Uterus (tissue), 4 donors: Measurements from ENCODE around the gene ATP8B2. TPM values are rescaled to one million over a fixed set of nuclear protein-coding genes. Genes with fewer than 3 reads are reported as not detected.
"Not testable (repeated sequence)": the region's sequence is repeated elsewhere in the genome, so short reads cannot be mapped to it uniquely, and the experiment has no call there.

ENCODE experiments used
- DNase-seq, 2 donors: peaks; one replicate each; pipeline ENCODE4 v3.0.0-alpha.2; 2019 to 2020
- H3K27ac ChIP-seq, 2 donors: fragments of 200-600 bp; sonication (generic); 1 replicate in 1 of 2; 2 replicates in 1 of 2; pipeline ENCODE4 v1.5.1; 2016 to 2018
- H3K27me3 ChIP-seq, 2 donors: fragments of 200-600 bp; sonication (generic); one replicate each; pipeline ENCODE4 v1.5.1; 2018 to 2019; ENCODE audit warnings: control low read depth in 1 of 2
- H3K36me3 ChIP-seq, 2 donors: fragments of 200-600 bp; sonication (generic); one replicate each; pipeline ENCODE4 v1.5.1; 2019; ENCODE audit warnings: control low read depth in 1 of 2
- H3K4me1 ChIP-seq, 2 donors: fragments of 200-600 bp; sonication (generic); one replicate each; pipeline ENCODE4 v1.5.1; 2018 to 2019; ENCODE audit warnings: control low read depth in 1 of 2
- H3K4me3 ChIP-seq, 2 donors: fragments of 200-600 bp; sonication (generic); 1 replicate in 1 of 2; 2 replicates in 1 of 2; pipeline ENCODE4 v1.5.1; 2018 to 2019; ENCODE audit warnings: mild to moderate bottlenecking in 1 of 2
- H3K9me3 ChIP-seq, 2 donors: fragments of 200-600 bp; sonication (generic); one replicate each; pipeline ENCODE4 v1.5.1; 2019; ENCODE audit warnings: control low read depth in 1 of 2
- POLR2A ChIP-seq, 2 donors: fragments of 450-650 bp; IDR thresholded peaks; one replicate each; pipeline ENCODE4 v1.6.1; 2016; ENCODE audit warnings: antibody characterized with exemption in 2 of 2, mild to moderate bottlenecking in 1 of 2, moderate library complexity in 1 of 2
- intact Hi-C: fragments of 100-400 bp; cut with DNase I; formaldehyde crosslinking; loops from one replicate; pipeline ENCODE4 v1.15.1; 2023; ENCODE audit warnings: low total_unique reads
- total RNA-seq, 4 donors: library from RNA; depleted of rRNA in 3 of 4; stranded (reverse); fragments of >200 nt in 3 of 4; gene quantifications; one replicate each; pipeline versions ENCODE4 v1.1.0 to v1.2.4, GENCODE V29; 2014 to 2023
- TF ChIP-seq, protein P1 (sequence below), 4 experiments: fragments of 200-600 bp in 2 of 4; fragments of 450-650 bp in 2 of 4; sonication (generic) in 2 of 4; IDR thresholded peaks; one replicate each; pipeline ENCODE4 v1.5.1; 2016 to 2019; ENCODE audit warnings: antibody characterized with exemption in 4 of 4, mild to moderate bottlenecking in 2 of 4, moderate library complexity in 1 of 4
- donor health status: DM: yes; HTN: yes; CAD: no.

Gene ATP8B2
- total RNA-seq, 4 donors from 2014 or later: 75.9 to 150 (median 102) TPM

DNA sequence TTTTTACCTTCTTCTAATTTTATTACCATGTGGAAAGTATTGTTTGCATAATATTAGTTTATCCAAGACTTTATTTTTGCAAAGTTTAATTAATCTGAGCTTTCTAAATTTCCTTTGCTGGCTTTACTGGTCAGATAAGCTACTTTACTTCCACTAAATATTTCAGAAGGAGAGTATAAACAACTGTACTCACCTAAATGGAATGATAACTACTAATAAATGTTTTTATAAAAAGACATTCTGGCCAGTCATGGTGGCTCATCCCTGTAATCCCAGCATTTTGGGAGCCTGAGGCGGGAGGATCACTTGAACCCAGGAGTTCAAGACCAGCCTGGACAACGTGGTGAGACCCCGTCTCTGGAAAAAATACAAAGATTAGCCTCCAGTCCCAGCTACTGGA is 36.0 kb downstream of the ATP8B2 start:
- Histone ChIP-seq H3K4me3 (no peak overlapping the region), H3K36me3 (no peaks in the 10 kb centered on the region), H3K4me1 (no peaks in the 10 kb centered on the region), H3K9me3 (no peaks in the 10 kb centered on the region), H3K27ac (no peak overlapping the region), H3K27me3 (no peaks in the 10 kb centered on the region)
- no peak for TF ChIP-seq POLR2A (IDR thresholded peaks at IDR 0.05)
- TF ChIP-seq, protein P1, sequence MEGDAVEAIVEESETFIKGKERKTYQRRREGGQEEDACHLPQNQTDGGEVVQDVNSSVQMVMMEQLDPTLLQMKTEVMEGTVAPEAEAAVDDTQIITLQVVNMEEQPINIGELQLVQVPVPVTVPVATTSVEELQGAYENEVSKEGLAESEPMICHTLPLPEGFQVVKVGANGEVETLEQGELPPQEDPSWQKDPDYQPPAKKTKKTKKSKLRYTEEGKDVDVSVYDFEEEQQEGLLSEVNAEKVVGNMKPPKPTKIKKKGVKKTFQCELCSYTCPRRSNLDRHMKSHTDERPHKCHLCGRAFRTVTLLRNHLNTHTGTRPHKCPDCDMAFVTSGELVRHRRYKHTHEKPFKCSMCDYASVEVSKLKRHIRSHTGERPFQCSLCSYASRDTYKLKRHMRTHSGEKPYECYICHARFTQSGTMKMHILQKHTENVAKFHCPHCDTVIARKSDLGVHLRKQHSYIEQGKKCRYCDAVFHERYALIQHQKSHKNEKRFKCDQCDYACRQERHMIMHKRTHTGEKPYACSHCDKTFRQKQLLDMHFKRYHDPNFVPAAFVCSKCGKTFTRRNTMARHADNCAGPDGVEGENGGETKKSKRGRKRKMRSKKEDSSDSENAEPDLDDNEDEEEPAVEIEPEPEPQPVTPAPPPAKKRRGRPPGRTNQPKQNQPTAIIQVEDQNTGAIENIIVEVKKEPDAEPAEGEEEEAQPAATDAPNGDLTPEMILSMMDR (IDR thresholded peaks at IDR 0.05): no peak
- DNase-seq: no peak
- intact Hi-C loops: no loop called here

DNA sequence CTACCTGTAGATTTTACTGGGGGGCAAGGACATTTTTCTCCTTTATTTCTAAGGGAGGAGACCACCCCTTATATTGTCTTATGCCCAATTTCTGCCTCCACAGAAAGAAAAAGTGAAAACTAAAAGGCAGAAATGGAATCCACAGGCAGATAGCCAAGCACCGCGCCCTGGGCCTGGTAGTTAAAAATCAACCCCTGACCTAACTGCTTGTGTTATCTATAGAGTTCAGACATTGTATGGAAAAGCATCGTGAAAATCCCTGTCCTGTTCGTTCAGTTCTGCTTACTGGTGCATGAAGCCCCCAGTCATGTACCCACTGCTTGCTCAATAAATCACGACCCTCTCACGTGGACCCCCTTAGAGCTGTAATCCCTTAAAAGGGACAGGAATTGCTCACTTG is 46.1 kb downstream of the ATP8B2 start:
- no peak for DNase-seq
- intact Hi-C loops: no loop called here
- Histone ChIP-seq H3K4me1 (no peaks in the 10 kb centered on the region), H3K27ac (no peak overlapping the region), H3K9me3 (no peaks in the 10 kb centered on the region), H3K36me3 (no peaks in the 10 kb centered on the region), H3K27me3 (no peaks in the 10 kb centered on the region), H3K4me3 (no peak overlapping the region)
- TF ChIP-seq POLR2A (IDR thresholded peaks at IDR 0.05): no peak
- TF ChIP-seq, protein P1 (IDR thresholded peaks at IDR 0.05): no peak

DNA sequence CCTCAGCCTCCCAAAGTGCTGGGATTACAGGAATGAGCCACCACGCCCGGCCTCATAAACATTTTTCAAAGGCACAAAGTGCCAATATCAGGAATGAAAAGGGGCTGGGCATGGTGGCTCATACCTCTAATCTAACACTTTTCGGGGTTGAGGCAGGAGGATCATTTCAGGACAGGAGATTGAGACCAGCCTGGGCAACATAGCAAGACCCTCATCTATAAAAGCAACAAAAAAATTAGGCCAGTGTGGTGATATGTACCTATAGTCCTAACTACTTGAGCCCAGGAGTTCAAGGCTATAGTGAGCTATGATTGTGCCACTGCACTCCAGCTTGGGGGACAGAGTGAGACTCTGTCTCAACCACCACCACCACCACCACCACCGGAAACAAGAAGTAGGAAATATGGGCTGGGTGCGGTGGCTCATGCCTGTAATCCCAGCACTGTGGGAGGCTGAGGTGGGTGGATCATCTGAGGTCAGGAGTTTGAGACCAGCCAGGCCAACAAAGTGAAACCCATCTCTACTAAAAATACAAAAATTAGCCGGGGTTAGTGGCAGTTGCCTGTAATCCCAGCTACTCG is 48.5 kb downstream of the ATP8B2 start:
- H3K27ac ChIP-seq, H3K36me3 ChIP-seq, DNase-seq, H3K27me3 ChIP-seq, intact Hi-C loops, H3K4me1 ChIP-seq, H3K9me3 ChIP-seq, H3K4me3 ChIP-seq: not testable (repeated sequence)

DNA sequence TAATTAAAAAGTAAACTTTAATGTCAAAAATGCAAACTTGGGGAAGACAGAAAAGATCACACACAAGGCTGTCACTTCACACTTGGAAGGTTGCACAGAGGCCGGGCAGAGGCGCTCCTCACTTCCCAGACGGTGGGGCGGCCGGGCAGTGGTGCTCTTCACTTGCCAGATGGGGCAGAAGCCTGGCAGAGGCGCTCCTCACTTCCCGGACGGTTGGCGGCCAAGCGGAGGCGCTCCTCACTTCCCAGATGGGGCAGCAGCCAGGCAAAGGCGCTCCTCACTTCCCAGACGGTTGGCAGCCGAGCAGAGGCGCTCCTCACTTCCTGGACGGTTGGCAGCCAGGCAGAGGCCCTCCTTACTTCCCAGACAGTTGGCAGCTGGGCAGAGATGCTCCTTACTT is 54.0 kb downstream of the ATP8B2 start:
- no peak for DNase-seq
- no peak for TF ChIP-seq POLR2A (IDR thresholded peaks at IDR 0.05)
- TF ChIP-seq, protein P1 (IDR thresholded peaks at IDR 0.05): no peak
- no peaks in the 10 kb centered on the region for H3K9me3 ChIP-seq
- no peaks in the 10 kb centered on the region for H3K36me3 ChIP-seq
- H3K27me3 ChIP-seq: no peaks in the 10 kb centered on the region
- H3K4me1 ChIP-seq: no peaks in the 10 kb centered on the region
- H3K4me3 ChIP-seq: no peak overlapping the region
- intact Hi-C loops: no loop called here
- no peak overlapping the region for H3K27ac ChIP-seq

DNA sequence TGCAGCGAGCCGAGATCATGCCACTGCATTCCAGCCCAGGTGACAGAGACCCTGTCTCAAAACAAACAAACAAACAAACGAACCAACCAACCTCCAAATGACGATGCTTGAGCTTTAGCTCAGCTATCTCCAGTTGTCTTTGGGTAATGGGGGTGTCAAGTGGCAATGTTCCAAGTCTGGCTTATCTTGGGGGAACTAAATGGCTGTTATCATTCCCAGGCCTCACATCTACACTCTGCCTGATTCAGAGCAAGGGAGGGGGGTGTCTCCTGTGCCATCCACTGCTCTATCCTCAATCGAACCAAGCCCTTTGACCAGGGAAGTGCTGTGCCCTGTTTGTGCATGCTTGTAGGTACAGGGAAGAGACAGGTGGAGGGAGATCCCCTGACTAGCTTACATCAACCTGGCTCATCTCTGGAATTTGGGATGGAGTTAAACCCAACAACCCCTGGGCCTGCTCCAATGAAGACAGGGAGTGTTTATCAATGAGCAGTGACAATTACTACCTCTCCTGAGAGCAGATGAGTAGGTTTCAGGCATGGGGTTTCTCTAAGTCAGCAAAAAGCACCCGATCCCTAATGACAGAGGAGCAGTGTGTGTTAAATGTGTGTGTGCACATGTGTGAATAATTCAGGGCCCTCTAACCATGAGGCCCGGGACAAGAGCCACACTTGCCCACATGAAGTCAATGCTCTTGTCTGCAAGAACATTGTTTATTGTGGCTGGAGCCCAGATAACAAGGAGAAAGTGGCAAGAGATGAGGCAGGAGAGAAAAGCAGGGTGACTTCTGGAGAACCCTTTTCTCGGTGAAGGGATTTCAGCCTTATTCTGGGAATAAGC is 59.5 kb downstream of the ATP8B2 start:
- no peaks in the 10 kb centered on the region for H3K27me3 ChIP-seq
- no peaks in the 10 kb centered on the region for H3K9me3 ChIP-seq
- TF ChIP-seq POLR2A (IDR thresholded peaks at IDR 0.05): no peak
- TF ChIP-seq, protein P1 (IDR thresholded peaks at IDR 0.05): no peak
- DNase-seq: no peak
- intact Hi-C loops: no loop called here
- no peak overlapping the region for H3K4me3 ChIP-seq
- H3K36me3 ChIP-seq: no peaks in the 10 kb centered on the region
- H3K4me1 ChIP-seq: no peaks in the 10 kb centered on the region
- H3K27ac ChIP-seq: no peak overlapping the region
